ENCODE results near the gene CYP24A1. TPM values are rescaled to one million over a fixed set of nuclear protein-coding genes. Genes with fewer than 3 reads are reported as not detected.
A peak's percentile ranks its signal among the peaks of the same experiment; 100 is the strongest.

The CYP24A1 gene
- total and polyA plus RNA-seq, 2 of the 13 experiments (the other 11 are each of a cell fraction or from before 2014, with no cell fraction given): 9.4 to 32.7 TPM

DNA sequence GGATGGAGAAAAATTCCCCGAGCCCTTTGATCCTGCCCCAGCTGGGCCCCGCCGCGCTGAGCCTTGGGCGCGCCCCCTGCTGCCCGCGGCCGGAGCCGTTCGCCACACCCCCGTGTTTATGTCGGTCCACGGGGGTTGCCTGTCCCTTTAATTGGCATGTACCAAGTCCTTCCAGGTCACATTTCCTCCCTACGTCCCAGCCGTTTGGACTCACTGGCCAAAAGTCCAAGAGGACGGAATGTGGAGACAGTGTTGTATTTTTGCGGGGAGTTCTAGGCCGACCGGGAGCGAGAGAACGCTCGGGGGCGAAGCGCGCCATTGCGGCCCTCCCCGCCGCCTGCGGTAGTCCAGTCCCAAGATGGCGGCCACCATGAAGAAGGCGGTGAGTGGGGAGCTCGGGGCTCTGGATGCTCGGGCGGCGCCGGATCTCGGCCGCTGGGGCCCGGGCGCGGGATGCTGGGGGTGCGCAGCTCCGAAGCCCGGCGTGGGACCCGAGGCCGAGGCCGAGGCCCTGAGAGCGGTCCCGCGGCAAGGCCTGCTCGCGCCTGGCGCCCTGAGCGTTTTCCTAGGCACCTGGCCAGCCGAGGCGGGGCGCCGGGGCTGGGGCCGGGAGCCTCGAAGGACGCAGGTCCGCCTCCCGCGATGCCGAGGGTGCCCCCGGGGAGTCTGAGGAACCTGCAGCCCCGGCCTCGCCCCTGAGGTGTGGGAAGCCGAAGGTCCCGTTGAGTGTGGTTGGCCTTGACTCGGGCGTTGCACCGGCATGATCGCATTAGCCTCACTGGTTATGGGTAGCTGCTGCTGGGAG is 34.2 kb upstream of the CYP24A1 start, which contains the start of gene PFDN4 (continued):
- TF ChIP-seq, protein P1, sequence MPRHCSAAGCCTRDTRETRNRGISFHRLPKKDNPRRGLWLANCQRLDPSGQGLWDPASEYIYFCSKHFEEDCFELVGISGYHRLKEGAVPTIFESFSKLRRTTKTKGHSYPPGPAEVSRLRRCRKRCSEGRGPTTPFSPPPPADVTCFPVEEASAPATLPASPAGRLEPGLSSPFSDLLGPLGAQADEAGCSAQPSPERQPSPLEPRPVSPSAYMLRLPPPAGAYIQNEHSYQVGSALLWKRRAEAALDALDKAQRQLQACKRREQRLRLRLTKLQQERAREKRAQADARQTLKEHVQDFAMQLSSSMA (CRISPR knock-in tag; IDR thresholded peaks at IDR 0.05): 0 out of 2 replicates have a peak, but pooled peaks have one; percentile 62
- TF ChIP-seq FOXC1 (CRISPR knock-in tag; IDR thresholded peaks at IDR 0.05; ENCODE audit: borderline replicate concordance): peak; percentile 85; the same call in 1 of the 2 replicates
- TF ChIP-seq, protein P2, sequence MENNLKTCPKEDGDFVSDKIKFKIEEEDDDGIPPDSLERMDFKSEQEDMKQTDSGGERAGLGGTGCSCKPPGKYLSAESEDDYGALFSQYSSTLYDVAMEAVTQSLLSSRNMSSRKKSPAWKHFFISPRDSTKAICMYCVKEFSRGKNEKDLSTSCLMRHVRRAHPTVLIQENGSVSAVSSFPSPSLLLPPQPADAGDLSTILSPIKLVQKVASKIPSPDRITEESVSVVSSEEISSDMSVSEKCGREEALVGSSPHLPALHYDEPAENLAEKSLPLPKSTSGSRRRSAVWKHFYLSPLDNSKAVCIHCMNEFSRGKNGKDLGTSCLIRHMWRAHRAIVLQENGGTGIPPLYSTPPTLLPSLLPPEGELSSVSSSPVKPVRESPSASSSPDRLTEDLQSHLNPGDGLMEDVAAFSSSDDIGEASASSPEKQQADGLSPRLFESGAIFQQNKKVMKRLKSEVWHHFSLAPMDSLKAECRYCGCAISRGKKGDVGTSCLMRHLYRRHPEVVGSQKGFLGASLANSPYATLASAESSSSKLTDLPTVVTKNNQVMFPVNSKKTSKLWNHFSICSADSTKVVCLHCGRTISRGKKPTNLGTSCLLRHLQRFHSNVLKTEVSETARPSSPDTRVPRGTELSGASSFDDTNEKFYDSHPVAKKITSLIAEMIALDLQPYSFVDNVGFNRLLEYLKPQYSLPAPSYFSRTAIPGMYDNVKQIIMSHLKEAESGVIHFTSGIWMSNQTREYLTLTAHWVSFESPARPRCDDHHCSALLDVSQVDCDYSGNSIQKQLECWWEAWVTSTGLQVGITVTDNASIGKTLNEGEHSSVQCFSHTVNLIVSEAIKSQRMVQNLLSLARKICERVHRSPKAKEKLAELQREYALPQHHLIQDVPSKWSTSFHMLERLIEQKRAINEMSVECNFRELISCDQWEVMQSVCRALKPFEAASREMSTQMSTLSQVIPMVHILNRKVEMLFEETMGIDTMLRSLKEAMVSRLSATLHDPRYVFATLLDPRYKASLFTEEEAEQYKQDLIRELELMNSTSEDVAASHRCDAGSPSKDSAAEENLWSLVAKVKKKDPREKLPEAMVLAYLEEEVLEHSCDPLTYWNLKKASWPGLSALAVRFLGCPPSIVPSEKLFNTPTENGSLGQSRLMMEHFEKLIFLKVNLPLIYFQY (CRISPR knock-in tag; IDR thresholded peaks at IDR 0.05; ENCODE audit: borderline replicate concordance): peak; percentile 53
- peak; percentile 65 for TF ChIP-seq CREB1 (IDR thresholded peaks at IDR 0.05)
- TF ChIP-seq CREB1 (CRISPR knock-in tag; IDR thresholded peaks at IDR 0.05): no peak
- TF ChIP-seq ZNF550 (CRISPR knock-in tag; IDR thresholded peaks at IDR 0.05; ENCODE audit: borderline replicate concordance): 0 out of 2 replicates have a peak, but pooled peaks have one; percentile 34
- TF ChIP-seq, protein P3, sequence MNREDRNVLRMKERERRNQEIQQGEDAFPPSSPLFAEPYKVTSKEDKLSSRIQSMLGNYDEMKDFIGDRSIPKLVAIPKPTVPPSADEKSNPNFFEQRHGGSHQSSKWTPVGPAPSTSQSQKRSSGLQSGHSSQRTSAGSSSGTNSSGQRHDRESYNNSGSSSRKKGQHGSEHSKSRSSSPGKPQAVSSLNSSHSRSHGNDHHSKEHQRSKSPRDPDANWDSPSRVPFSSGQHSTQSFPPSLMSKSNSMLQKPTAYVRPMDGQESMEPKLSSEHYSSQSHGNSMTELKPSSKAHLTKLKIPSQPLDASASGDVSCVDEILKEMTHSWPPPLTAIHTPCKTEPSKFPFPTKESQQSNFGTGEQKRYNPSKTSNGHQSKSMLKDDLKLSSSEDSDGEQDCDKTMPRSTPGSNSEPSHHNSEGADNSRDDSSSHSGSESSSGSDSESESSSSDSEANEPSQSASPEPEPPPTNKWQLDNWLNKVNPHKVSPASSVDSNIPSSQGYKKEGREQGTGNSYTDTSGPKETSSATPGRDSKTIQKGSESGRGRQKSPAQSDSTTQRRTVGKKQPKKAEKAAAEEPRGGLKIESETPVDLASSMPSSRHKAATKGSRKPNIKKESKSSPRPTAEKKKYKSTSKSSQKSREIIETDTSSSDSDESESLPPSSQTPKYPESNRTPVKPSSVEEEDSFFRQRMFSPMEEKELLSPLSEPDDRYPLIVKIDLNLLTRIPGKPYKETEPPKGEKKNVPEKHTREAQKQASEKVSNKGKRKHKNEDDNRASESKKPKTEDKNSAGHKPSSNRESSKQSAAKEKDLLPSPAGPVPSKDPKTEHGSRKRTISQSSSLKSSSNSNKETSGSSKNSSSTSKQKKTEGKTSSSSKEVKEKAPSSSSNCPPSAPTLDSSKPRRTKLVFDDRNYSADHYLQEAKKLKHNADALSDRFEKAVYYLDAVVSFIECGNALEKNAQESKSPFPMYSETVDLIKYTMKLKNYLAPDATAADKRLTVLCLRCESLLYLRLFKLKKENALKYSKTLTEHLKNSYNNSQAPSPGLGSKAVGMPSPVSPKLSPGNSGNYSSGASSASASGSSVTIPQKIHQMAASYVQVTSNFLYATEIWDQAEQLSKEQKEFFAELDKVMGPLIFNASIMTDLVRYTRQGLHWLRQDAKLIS (CRISPR knock-in tag; IDR thresholded peaks at IDR 0.05): no peak
- peak; percentile 23; the same call in 1 of the 2 replicates for TF ChIP-seq MAFF (IDR thresholded peaks at IDR 0.05; ENCODE audit: low read depth, low read length)
- no peak for TF ChIP-seq SRSF9 (IDR thresholded peaks at IDR 0.05; ENCODE audit: borderline replicate concordance, insufficient read depth, low read depth, low read length, poor library complexity, severe bottlenecking)
- TF ChIP-seq, protein P4, sequence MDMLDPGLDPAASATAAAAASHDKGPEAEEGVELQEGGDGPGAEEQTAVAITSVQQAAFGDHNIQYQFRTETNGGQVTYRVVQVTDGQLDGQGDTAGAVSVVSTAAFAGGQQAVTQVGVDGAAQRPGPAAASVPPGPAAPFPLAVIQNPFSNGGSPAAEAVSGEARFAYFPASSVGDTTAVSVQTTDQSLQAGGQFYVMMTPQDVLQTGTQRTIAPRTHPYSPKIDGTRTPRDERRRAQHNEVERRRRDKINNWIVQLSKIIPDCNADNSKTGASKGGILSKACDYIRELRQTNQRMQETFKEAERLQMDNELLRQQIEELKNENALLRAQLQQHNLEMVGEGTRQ (IDR thresholded peaks at IDR 0.05; ENCODE audit: low read depth, low read length): no peak
- TF ChIP-seq, protein P4 (CRISPR knock-in tag; IDR thresholded peaks at IDR 0.05; ENCODE audit: borderline replicate concordance): no peak; the same call in 1 of the 2 replicates
- peak; percentile 25; the same call in 1 of the 2 replicates for TF ChIP-seq ZNF75D (CRISPR knock-in tag; IDR thresholded peaks at IDR 0.05; ENCODE audit: borderline replicate concordance)
- TF ChIP-seq ZIK1 (CRISPR knock-in tag; IDR thresholded peaks at IDR 0.05; ENCODE audit: borderline replicate concordance, low read depth): peak; percentile 95
- TF ChIP-seq ZNF430 (CRISPR knock-in tag; IDR thresholded peaks at IDR 0.05): peak; percentile 48; the same call in 1 of the 2 replicates
- TF ChIP-seq KDM5A (IDR thresholded peaks at IDR 0.05; ENCODE audit: borderline replicate concordance, low read length): peak; percentile 93
- peak; percentile 85 for TF ChIP-seq ZNF644 (CRISPR knock-in tag; IDR thresholded peaks at IDR 0.05; ENCODE audit: low read depth)
- TF ChIP-seq ZNF766 (CRISPR knock-in tag; IDR thresholded peaks at IDR 0.05; ENCODE audit: borderline replicate concordance): peak; percentile 92; the same call in 1 of the 2 replicates
